HepG2 (cell line): Measurements from ENCODE around the gene DUS2. TPM values are rescaled to one million over a fixed set of nuclear protein-coding genes. Genes with fewer than 3 reads are reported as not detected.

Experiments
- ATAC-seq: fragments of 200-7000 bp; cut with Tn5 transposase; 3 replicates; pipeline ENCODE4 v1.9.1; 2020; ENCODE audit warnings: mild to moderate bottlenecking, moderate library complexity
- BruUV-seq: library from RNA; stranded (reverse); fragments of 400-500 nt; replicated peaks from 2 replicates; lab custom pipeline; 2021; lab: Mats Ljungman, UMichigan
- CTCF ChIA-PET: fragments of 300-600 bp; formaldehyde crosslinking; extraction: SDS; loops from one replicate; lab custom pipeline; 2021; ENCODE audit warnings: low total read pairs, inconsistent platforms, low intra/inter-chr PET ratio; lab: Yijun Ruan, JAX
- POLR2A ChIA-PET: fragments of 350-600 bp; sonication (Branson Sonifier 250); formaldehyde crosslinking; loops from one replicate; lab custom pipeline; 2020; ENCODE audit warnings: antibody characterized with exemption, inconsistent platforms; lab: Yijun Ruan, JAX
- DNase-seq: peaks from one replicate; pipeline ENCODE4 v3.0.0-alpha.2; 2015; ENCODE audit warnings: low spot score
- FAIRE-seq: peaks from 3 replicates; lab custom pipeline; 2011; peaks lifted over from hg19 to GRCh38; lab: Jason Lieb, UNC
- H2AFZ ChIP-seq: one replicate; pipeline ENCODE4 v1.6.1; 2011; ENCODE audit warnings: low read length, inconsistent platforms
- H3K27ac ChIP-seq: fragments of 300-600 bp; 3 replicates; pipeline ENCODE4 v1.8.0; 2011; ENCODE audit warnings: mixed run types, mild to moderate bottlenecking, mixed read lengths, low read length, inconsistent platforms; ENCODE audit not compliant: insufficient read depth; ENCODE audit errors: extremely low read length
- H3K27me3 ChIP-seq, 2 experiments: fragments of 200-600 bp in 1 of 2; 2 replicates in 1 of 2; 3 replicates in 1 of 2; pipeline versions ENCODE4 v1.6.0 to v1.8.0; 2011; ENCODE audit warnings: low read length in 2 of 2, mild to moderate bottlenecking in 2 of 2, moderate library complexity in 2 of 2, inconsistent platforms in 1 of 2; ENCODE audit not compliant: insufficient read depth in 2 of 2, control insufficient read depth in 1 of 2
- H3K36me3 ChIP-seq, 2 experiments: fragments of 200-600 bp in 1 of 2; replicated peaks in 1 of 2; 2 replicates in 1 of 2; 3 replicates in 1 of 2; pipeline versions ENCODE4 v1.5.1 to v1.8.0; 2011; ENCODE audit warnings: low read length in 2 of 2, inconsistent platforms in 1 of 2; ENCODE audit not compliant: insufficient read depth in 2 of 2, control insufficient read depth in 1 of 2
- H3K4me1 ChIP-seq: 2 replicates; pipeline ENCODE4 v1.5.1; 2012; ENCODE audit warnings: low read length, inconsistent platforms; ENCODE audit not compliant: insufficient read depth
- H3K4me2 ChIP-seq: 2 replicates; pipeline ENCODE4 v1.6.0; 2011; ENCODE audit warnings: low read depth, low read length, inconsistent platforms
- H3K4me3 ChIP-seq, 3 experiments: fragments of 200-600 bp in 1 of 3; sonication (generic), shearing (Covaris generic) in 1 of 3; replicated peaks in 1 of 3; 2 replicates each; pipeline ENCODE4 v1.5.1; 2011 to 2016; ENCODE audit warnings: low read length in 3 of 3, inconsistent platforms in 2 of 3, low read depth in 2 of 3, mild to moderate bottlenecking in 2 of 3, control low read depth in 1 of 3, mixed read lengths in 1 of 3; ENCODE audit not compliant: insufficient read depth in 1 of 3
- H3K79me2 ChIP-seq: one replicate; pipeline ENCODE4 v1.6.1; 2011; ENCODE audit warnings: low read length, inconsistent platforms; ENCODE audit not compliant: insufficient read depth
- H3K9ac ChIP-seq: 2 replicates; pipeline ENCODE4 v1.6.0; 2011; ENCODE audit warnings: mild to moderate bottlenecking, low read depth, low read length, inconsistent platforms; ENCODE audit not compliant: insufficient read depth
- H3K9me3 ChIP-seq: 2 replicates; pipeline ENCODE4 v1.5.1; 2012; ENCODE audit warnings: mild to moderate bottlenecking, low read length
- H4K20me1 ChIP-seq: 2 replicates; pipeline ENCODE4 v1.6.0; 2011; ENCODE audit warnings: inconsistent platforms, mild to moderate bottlenecking, low read length, moderate library complexity; ENCODE audit not compliant: insufficient read depth
- EEA1 ChIP-seq: sonication (generic); formaldehyde crosslinking; IDR thresholded peaks from 2 replicates; pipeline ENCODE4 v1.5.1; 2020; ENCODE audit warnings: mild to moderate bottlenecking, missing genetic modification reagents, borderline replicate concordance
- GABPB1 ChIP-seq: IDR thresholded peaks from 2 replicates; pipeline ENCODE4 v1.6.1; 2016; ENCODE audit warnings: mild to moderate bottlenecking, missing genetic modification reagents, moderate library complexity, missing compliant biosample characterization
- GLI4 ChIP-seq: sonication (generic); formaldehyde crosslinking; IDR thresholded peaks from 2 replicates; pipeline ENCODE4 v1.5.1; 2020; ENCODE audit warnings: missing genetic modification reagents, mild to moderate bottlenecking, moderate library complexity, borderline replicate concordance
- LRRFIP1 ChIP-seq: sonication (generic); formaldehyde crosslinking; conservative IDR thresholded peaks from 2 replicates; pipeline ENCODE4 v1.4.0; 2020; ENCODE audit warnings: missing genetic modification reagents
- STAT6 ChIP-seq: sonication (generic); formaldehyde crosslinking; IDR thresholded peaks from 2 replicates; pipeline ENCODE4 v1.4.0; 2020; ENCODE audit warnings: missing genetic modification reagents, mild to moderate bottlenecking, borderline replicate concordance
- ZNF251 ChIP-seq: sonication (generic); formaldehyde crosslinking; IDR thresholded peaks from 2 replicates; pipeline ENCODE4 v1.9.0; 2021; ENCODE audit warnings: mild to moderate bottlenecking, missing genetic modification reagents
- ZNF691 ChIP-seq: sonication (generic); formaldehyde crosslinking; IDR thresholded peaks from 2 replicates; pipeline ENCODE4 v1.4.0; 2020; ENCODE audit warnings: missing genetic modification reagents, low read depth, mild to moderate bottlenecking, borderline replicate concordance
- WGBS: methylation state at CpG from one replicate; pipeline ENCODE4 v1.1.6; 2017; ENCODE audit warnings: low lambda C conversion rate; 5-methylcytosine and 5-hydroxymethylcytosine counted together
- in situ Hi-C: cut with HindIII; loops from 2 replicates; pipeline ENCODE4 v1.10.0; 2017; ENCODE audit warnings: low pct_unique_long_range_greater_than_20kb; ENCODE audit not compliant: extremely low pct_ligation_motif_present
- intact Hi-C: fragments of 100-400 bp; cut with micrococcal nuclease; formaldehyde crosslinking; loops from one replicate; pipeline ENCODE4 v1.10.0; 2022; ENCODE audit not compliant: unreplicated experiment
- polyA plus RNA-seq, 8 experiments: library from polyadenylated mRNA; depleted of rRNA in 3 of 8; stranded (reverse) in 7 of 8; unstranded in 1 of 8; fragments of >200 nt; fragmentation: Illumina TruSeq in 4 of 8; extraction: Trizol in 4 of 8; gene quantifications; 2 replicates each; pipeline versions ENCODE4 v1.2.1 to v1.2.3, GENCODE V29; 2011 to 2016; ENCODE audit warnings: low read depth in 4 of 8, missing spikeins in 1 of 8, mixed read lengths in 1 of 8; ENCODE audit not compliant: insufficient read depth in 1 of 8
- total RNA-seq, 5 experiments: library from RNA; depleted of rRNA; stranded (reverse); fragments of >200 nt; fragmentation: Illumina TruSeq; extraction: Trizol; gene quantifications; 2 replicates each; pipeline ENCODE4 v1.2.3, GENCODE V29; 2016; ENCODE audit warnings: low read depth in 1 of 5

DUS2 gene
- total and polyA plus RNA-seq, 2 of the 13 experiments (the other 11 are each of a cell fraction or from before 2014, with no cell fraction given), result 17.8 to 25.1 TPM

GRCh38 chr16:68033101-68033500, 10.0 kb downstream of the DUS2 start:
- no peak for FAIRE-seq
- POLR2A ChIA-PET, result no interaction called here
- CTCF ChIA-PET, result no interaction called here

More at GRCh38 chr16:68033101-68033500, 10.0 kb downstream of the DUS2 start:
- ATAC-seq (no peak), DNase-seq (no peak)
- WGBS, result 95% methylated on average over 2 of the region's 2 CpGs
- Histone ChIP-seq H4K20me1 (no peaks in the 10 kb centered on the region), H3K4me2 (no peak overlapping the region), H3K4me3 (no peak overlapping the region), H3K27me3 (no peaks in the 10 kb centered on the region), H3K79me2 (no peaks in the 10 kb centered on the region), H3K36me3 (peaks cover 1 to 5% of the 10 kb centered on the region in 2 experiments; a peak in 3 of 5 replicates), H3K27ac (no peak overlapping the region), H3K9ac (no peak overlapping the region), H3K4me1 (no peaks in the 10 kb centered on the region)
- intact Hi-C loops, result no loop called here
- in situ Hi-C loops, result no loop called here
- BruUV-seq, result no TSS peak
- TF ChIP-seq EEA1 (CRISPR knock-in tag) (no peak), LRRFIP1 (CRISPR knock-in tag) (no peak), ZNF251 (CRISPR knock-in tag) (no peak), STAT6 (no peak), ZNF691 (no peak), GLI4 (CRISPR knock-in tag) (no peak), GABPB1 (CRISPR knock-in tag) (no peak)
- TF ChIP-seq, all 625 proteins: peak for 0
- H3K9me3 ChIP-seq, result no peaks in the 10 kb centered on the region
- no peak overlapping the region for H2AFZ ChIP-seq
